Lung (tissue), 12 donors: ENCODE results near the gene PRKCE. TPM values are rescaled to one million over a fixed set of nuclear protein-coding genes. Genes with fewer than 3 reads are reported as not detected.
A peak's percentile ranks its signal among the peaks of the same experiment; 100 is the strongest.

Source experiments
- ATAC-seq: fragments of 200-7000 bp; cut with Tn5 transposase; one replicate; pipeline ENCODE4 v1.9.1; 2020; ENCODE audit warnings: moderate number of reproducible peaks; ENCODE audit not compliant: insufficient read depth, low FRiP score
- DNase-seq, 3 donors: peaks; one replicate each; pipeline ENCODE4 v3.0.0-alpha.2; 2013 to 2017
- H3K27ac ChIP-seq, 2 donors: one replicate each; pipeline ENCODE4 v1.5.1; 2013; ENCODE audit warnings: mild to moderate bottlenecking in 2 of 2, moderate library complexity in 2 of 2, control low read depth in 1 of 2, inconsistent platforms in 1 of 2, low read depth in 1 of 2, low read length in 1 of 2
- H3K27me3 ChIP-seq, 3 donors: one replicate each; pipeline ENCODE4 v1.5.1; 2013; ENCODE audit warnings: low read length in 2 of 3; ENCODE audit not compliant: control insufficient read depth in 3 of 3, insufficient read depth in 3 of 3
- H3K36me3 ChIP-seq, 4 donors: one replicate each; pipeline ENCODE4 v1.5.1; 2013; ENCODE audit warnings: low read length in 4 of 4, mild to moderate bottlenecking in 1 of 4, moderate library complexity in 1 of 4; ENCODE audit not compliant: control insufficient read depth in 4 of 4, insufficient read depth in 4 of 4
- H3K4me1 ChIP-seq, 5 donors: one replicate each; pipeline ENCODE4 v1.5.1; 2013; ENCODE audit warnings: low read length in 5 of 5, mild to moderate bottlenecking in 2 of 5, moderate library complexity in 1 of 5; ENCODE audit not compliant: control insufficient read depth in 5 of 5, insufficient read depth in 5 of 5
- H3K4me3 ChIP-seq: one replicate; pipeline ENCODE4 v1.5.1; 2013; ENCODE audit warnings: mild to moderate bottlenecking, control low read depth, moderate library complexity
- H3K9ac ChIP-seq, 2 donors: one replicate each; pipeline ENCODE4 v1.5.1; 2013; ENCODE audit warnings: low read length in 2 of 2, control low read depth in 1 of 2; ENCODE audit not compliant: insufficient read depth in 1 of 2
- H3K9me3 ChIP-seq, 4 donors: one replicate each; pipeline ENCODE4 v1.5.1; 2013; ENCODE audit warnings: low read length in 3 of 4, mild to moderate bottlenecking in 1 of 4, moderate library complexity in 1 of 4; ENCODE audit not compliant: control insufficient read depth in 4 of 4, insufficient read depth in 3 of 4
- CTCF ChIP-seq: IDR thresholded peaks from 2 replicates; pipeline ENCODE4 v1.5.1; 2012; ENCODE audit warnings: mild to moderate bottlenecking; ENCODE audit errors: control extremely low read depth, extremely low read depth
- WGBS, 2 donors: extraction: QIAGEN DNeasy Blood & Tissue Kit; methylation state at CpG; one replicate each; pipeline ENCODE4 v1.1.7; 2013; 5-methylcytosine and 5-hydroxymethylcytosine counted together
- polyA plus RNA-seq, 2 donors: library from polyadenylated mRNA; stranded (reverse); fragments of 200-250 nt; gene quantifications; one replicate each; pipeline ENCODE4 v1.2.1, GENCODE V29; 2013
- total RNA-seq, 2 donors: library from RNA; depleted of rRNA in 1 of 2; stranded (reverse); fragments of >200 nt in 1 of 2; gene quantifications; one replicate each; pipeline ENCODE4 v1.2.1, GENCODE V29; 2014 to 2021
- donor health status: control.
- donor health status: control.
- donor health status: Bipolar disorder and iron deficiency.
- donor health status: healthy.
- donor health status: DM: yes; HTN: yes; CAD: no.

The PRKCE gene
- total and polyA plus RNA-seq, 4 donors = 12.5 to 82.2 (median 32.1) TPM

DNA sequence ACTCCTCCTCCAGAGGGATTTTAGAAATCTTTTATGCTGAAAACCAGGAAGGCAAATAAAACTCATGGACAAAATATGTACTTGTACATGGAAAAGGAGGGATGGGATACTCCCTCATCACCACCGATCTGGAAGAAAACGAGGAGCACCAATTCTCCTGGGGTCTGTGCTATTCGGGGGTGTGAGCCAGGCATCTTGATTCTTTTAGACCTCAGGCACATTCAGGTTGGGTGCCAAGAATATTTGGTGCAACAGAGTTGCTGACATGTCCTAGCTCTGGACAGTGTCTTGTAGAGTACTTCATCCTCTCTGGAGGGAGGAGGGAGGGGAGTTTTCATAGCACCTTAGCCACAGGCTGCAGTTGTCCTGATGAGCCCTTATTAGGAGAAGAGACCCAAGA, 163.0 kb downstream of the PRKCE start:
- Histone ChIP-seq H3K27me3 (no peaks in the 10 kb centered on the region), H3K36me3 (no peaks in the 10 kb centered on the region), H3K9me3 (no peaks in the 10 kb centered on the region), H3K4me1 (peaks cover 18 to 46% (median 23%) of the 10 kb centered on the region in 5 donors), H3K9ac (no peak overlapping the region), H3K4me3 (no peak overlapping the region), H3K27ac (peak overlapping the region in 1 of 2 donors; percentile 15)
- ATAC-seq (no peak), DNase-seq (no peak)
- no peak for TF ChIP-seq CTCF
- 88 to 97% methylated on average over 3 of the region's 3 CpGs for WGBS, 2 donors

DNA sequence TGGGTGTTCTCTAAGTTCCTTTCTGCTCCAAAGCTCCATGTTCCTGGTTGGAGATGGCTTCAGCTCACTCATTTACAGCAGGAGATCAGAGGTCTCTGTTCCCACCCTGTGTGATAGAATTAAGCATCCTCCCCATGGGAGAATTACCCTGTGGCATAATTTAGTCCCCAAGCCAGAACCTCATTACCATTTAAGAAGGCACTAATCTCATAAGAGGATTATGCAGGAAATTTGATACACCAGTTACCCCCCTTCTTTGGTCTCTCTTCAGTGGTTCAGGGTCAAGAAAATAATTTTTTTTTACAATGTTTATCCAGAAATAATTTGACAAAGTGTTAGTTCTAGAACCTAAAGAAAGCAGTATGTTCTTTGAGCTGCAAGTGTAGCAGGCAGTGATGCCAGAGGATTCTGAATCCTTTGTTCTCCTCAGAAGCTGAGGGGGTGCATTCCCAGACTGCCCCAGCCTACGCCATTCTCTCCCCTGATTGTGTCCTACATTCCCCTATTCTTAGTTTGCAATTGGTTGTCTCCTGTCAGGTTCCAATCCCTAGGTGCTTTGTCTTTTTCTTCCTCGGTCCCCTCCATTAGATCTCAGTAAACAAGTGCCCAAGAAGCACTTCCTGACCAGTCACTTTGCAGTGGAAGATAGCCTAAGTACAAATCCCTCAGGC, 163.6 kb downstream of the PRKCE start:
- Histone ChIP-seq H3K36me3 (no peaks in the 10 kb centered on the region), H3K27ac (no peak overlapping the region), H3K27me3 (no peaks in the 10 kb centered on the region), H3K9me3 (no peaks in the 10 kb centered on the region), H3K4me3 (no peak overlapping the region), H3K4me1 (peaks cover 18 to 46% (median 23%) of the 10 kb centered on the region in 5 donors), H3K9ac (no peak overlapping the region)
- no peak for ATAC-seq
- 71 to 78% methylated on average over 2 of the region's 2 CpGs for WGBS, 2 donors
- DNase-seq = peak in 1 of 3 donors; percentile 2
- no peak for TF ChIP-seq CTCF

DNA sequence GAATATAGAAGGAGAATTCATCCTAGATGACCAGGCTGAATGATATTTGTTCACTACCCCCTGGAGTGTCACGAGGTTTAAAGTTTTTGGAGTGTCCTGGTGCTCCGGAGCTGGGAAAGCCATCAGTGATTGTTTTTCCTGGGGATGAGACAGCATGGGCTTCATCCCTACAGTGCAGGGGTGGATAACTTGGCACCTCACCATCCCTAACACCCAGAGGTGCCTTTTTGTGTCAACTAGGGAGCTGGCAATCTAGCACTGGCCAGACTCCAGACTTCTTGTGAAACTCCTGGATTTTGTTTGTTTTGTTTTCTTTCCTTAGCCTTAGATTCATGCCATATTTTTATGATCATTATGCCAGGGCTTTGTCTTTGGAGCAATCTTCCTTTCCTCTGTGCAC, 164.8 kb downstream of the PRKCE start:
- no peak for TF ChIP-seq CTCF
- WGBS, 2 donors = 59 to 81% methylated on average over 2 of the region's 2 CpGs
- no peak for ATAC-seq
- Histone ChIP-seq H3K4me1 (peaks cover 18 to 46% (median 24%) of the 10 kb centered on the region in 5 donors), H3K9ac (no peak overlapping the region), H3K9me3 (no peaks in the 10 kb centered on the region), H3K27me3 (no peaks in the 10 kb centered on the region), H3K27ac (peak overlapping the region in 1 of 2 donors; percentile 68), H3K36me3 (no peaks in the 10 kb centered on the region), H3K4me3 (no peak overlapping the region)
- DNase-seq = peak; percentile 9 to 66 (median 48)

DNA sequence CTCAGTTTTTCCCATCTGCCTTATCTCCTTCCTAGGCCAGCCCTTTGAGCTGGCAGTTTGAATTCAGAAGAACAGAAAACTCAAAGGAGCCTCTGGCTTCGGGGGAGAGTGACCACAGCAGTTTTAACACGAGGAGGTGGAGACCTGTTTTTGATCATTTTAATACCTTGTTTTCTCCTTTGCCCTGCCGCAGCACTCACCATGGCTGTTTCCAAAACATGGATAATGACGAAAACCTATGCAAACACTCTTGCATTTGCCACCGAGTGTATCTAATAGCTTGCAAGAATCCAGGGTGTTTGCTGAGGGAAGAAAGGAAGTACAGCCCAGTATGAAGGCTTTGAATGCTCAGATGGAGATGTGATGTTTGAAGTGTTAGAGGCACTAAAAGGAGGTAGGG, 167.1 kb downstream of the PRKCE start:
- H3K27ac ChIP-seq = no peak overlapping the region
- WGBS, 2 donors = 52 to 58% methylated on average over 5 of the region's 5 CpGs

More for the DNA sequence above, 167.1 kb downstream of the PRKCE start:
- H3K36me3 ChIP-seq = no peaks in the 10 kb centered on the region
- peaks cover 11 to 49% (median 31%) of the 10 kb centered on the region in 5 donors for H3K4me1 ChIP-seq
- no peak for TF ChIP-seq CTCF
- no peak overlapping the region for H3K4me3 ChIP-seq
- H3K9ac ChIP-seq = no peak overlapping the region
- H3K27me3 ChIP-seq = no peaks in the 10 kb centered on the region
- H3K9me3 ChIP-seq = no peaks in the 10 kb centered on the region
- DNase-seq (no peak), ATAC-seq (no peak)
